Testis (tissue), 3 donors: ENCODE data around the gene C13orf46. TPM values are rescaled to one million over a fixed set of nuclear protein-coding genes. Genes with fewer than 3 reads are reported as not detected.

Experiments
- DNase-seq: peaks from one replicate; pipeline ENCODE4 v3.0.0-alpha.2; 2019
- H3K27ac ChIP-seq, 2 donors: fragments of 200-600 bp; sonication (generic); one replicate each; pipeline ENCODE4 v1.5.1; 2019
- H3K27me3 ChIP-seq: fragments of 200-600 bp; sonication (generic); one replicate; pipeline ENCODE4 v1.5.1; 2019
- H3K36me3 ChIP-seq: fragments of 200-600 bp; sonication (generic); one replicate; pipeline ENCODE4 v1.5.1; 2017; ENCODE audit warnings: low read depth; ENCODE audit errors: missing control alignments
- H3K4me1 ChIP-seq: fragments of 200-600 bp; sonication (generic); one replicate; pipeline ENCODE4 v1.5.1; 2019
- H3K4me3 ChIP-seq, 2 donors: fragments of 200-600 bp; sonication (generic); one replicate each; pipeline ENCODE4 v1.5.1; 2017 to 2019
- H3K9me3 ChIP-seq: fragments of 200-600 bp; sonication (generic); one replicate; pipeline ENCODE4 v1.5.1; 2017
- CTCF ChIP-seq, 3 experiments: fragments of 450-650 bp in 2 of 3; fragments of 200-600 bp in 1 of 3; sonication (generic) in 1 of 3; IDR thresholded peaks; one replicate each; pipeline ENCODE4 v1.5.1; 2016 to 2019; ENCODE audit warnings: antibody characterized with exemption in 3 of 3, mild to moderate bottlenecking in 2 of 3, moderate library complexity in 1 of 3
- POLR2A ChIP-seq: fragments of 450-650 bp; IDR thresholded peaks from one replicate; pipeline ENCODE4 v1.6.1; 2017; ENCODE audit warnings: antibody characterized with exemption, mild to moderate bottlenecking, moderate library complexity
- WGBS, 2 donors: methylation state at CpG; one replicate each; pipeline ENCODE4 v1.1.5; 2018; 5-methylcytosine and 5-hydroxymethylcytosine counted together
- intact Hi-C: fragments of 100-400 bp; cut with DNase I; formaldehyde crosslinking; loops from one replicate; pipeline ENCODE4 v1.15.1; 2023; ENCODE audit warnings: low total_unique reads
- polyA plus RNA-seq: library from polyadenylated mRNA; stranded (reverse); fragments of 350-450 nt; fragmentation: Illumina TruSeq; extraction: RNeasy Lipid Tissue Mini Kit (QIAGEN cat#74804); gene quantifications from one replicate; pipeline ENCODE4 v1.2.3, GENCODE V29; 2014; ENCODE audit warnings: low read depth, low replicate concordance; ENCODE audit not compliant: insufficient read depth
- total RNA-seq, 2 donors: library from RNA; depleted of rRNA; stranded (reverse); fragments of >200 nt; gene quantifications; one replicate each; pipeline ENCODE4 v1.2.3, GENCODE V29; 2016

The C13orf46 gene
- total and polyA plus RNA-seq, 3 donors from 2014 or later = 2.9 to 28.4 (median 5.5) TPM

- 89% methylated on average over 30 to 32 of the region's 37 CpGs for WGBS, 2 donors
- no peaks in the 10 kb centered on the region for H3K36me3 ChIP-seq
- no peak for TF ChIP-seq POLR2A
- TF ChIP-seq CTCF (IDR thresholded peaks at IDR 0.05) = no peak
These were observed 36.7 kb upstream of the C13orf46 start for GRCh38 chr13:114010401-114011101.

GRCh38 chr13:114009590-114010400 lies 35.9 kb upstream of the C13orf46 start:
- H3K27me3 ChIP-seq = no peaks in the 10 kb centered on the region
- WGBS, 2 donors = 93 to 95% methylated on average over 24 to 28 of the region's 31 CpGs
- no peaks in the 10 kb centered on the region for H3K4me1 ChIP-seq
- TF ChIP-seq CTCF (IDR thresholded peaks at IDR 0.05) = no peak
- no peak for TF ChIP-seq POLR2A
- no peak overlapping the region for H3K27ac ChIP-seq
- no peak for DNase-seq
- intact Hi-C loops = no loop called here
- H3K36me3 ChIP-seq = no peaks in the 10 kb centered on the region
- no peaks in the 10 kb centered on the region for H3K9me3 ChIP-seq
- H3K4me3 ChIP-seq = no peak overlapping the region

More at GRCh38 chr13:114010401-114011101, 36.7 kb upstream of the C13orf46 start:
- DNase-seq = no peak
- intact Hi-C loops = no loop called here
- no peak overlapping the region for H3K27ac ChIP-seq
- no peaks in the 10 kb centered on the region for H3K9me3 ChIP-seq
- no peaks in the 10 kb centered on the region for H3K27me3 ChIP-seq
- no peaks in the 10 kb centered on the region for H3K4me1 ChIP-seq
- H3K4me3 ChIP-seq = no peak overlapping the region

DNA sequence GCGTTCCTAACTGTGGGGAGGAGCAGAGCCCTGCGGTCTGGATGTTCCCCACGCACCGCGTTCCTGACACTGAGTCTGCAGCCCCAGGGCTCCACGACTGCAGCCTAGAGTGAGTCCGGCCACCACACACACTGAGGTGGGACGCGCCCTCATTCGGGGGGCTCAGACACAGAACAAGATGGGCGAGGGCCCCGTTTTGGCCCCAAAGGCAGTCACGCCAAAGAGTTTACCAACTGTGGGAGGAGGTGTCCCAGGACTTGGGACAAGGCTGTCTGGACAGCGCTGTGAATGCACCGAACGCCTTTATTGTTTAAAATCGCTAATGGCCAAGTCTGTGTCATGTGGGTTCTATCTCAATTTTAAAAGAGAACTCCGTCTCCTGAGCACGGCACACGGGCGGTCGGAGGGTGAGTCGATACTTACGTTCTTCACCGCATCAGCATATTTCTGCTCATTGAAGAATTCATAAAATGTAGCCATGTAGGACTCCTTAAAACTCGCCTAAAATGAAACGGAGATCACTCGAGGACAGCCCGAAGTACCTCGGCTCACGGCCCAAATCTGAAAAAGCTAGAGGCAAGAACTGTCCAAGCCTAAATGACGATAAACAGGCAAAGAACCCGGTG lies 35.2 kb upstream of the C13orf46 start:
- no peak overlapping the region for H3K27ac ChIP-seq
- H3K36me3 ChIP-seq = no peaks in the 10 kb centered on the region
- H3K9me3 ChIP-seq = no peaks in the 10 kb centered on the region
- no peaks in the 10 kb centered on the region for H3K27me3 ChIP-seq
- no peak overlapping the region for H3K4me3 ChIP-seq
- intact Hi-C loops = no loop called here
- TF ChIP-seq POLR2A (no peak), CTCF (IDR thresholded peaks at IDR 0.05) (no peak)
- WGBS, 2 donors = 89 to 91% methylated on average over 20 to 33 of the region's 33 CpGs
- H3K4me1 ChIP-seq = no peaks in the 10 kb centered on the region
- DNase-seq = no peak

DNA sequence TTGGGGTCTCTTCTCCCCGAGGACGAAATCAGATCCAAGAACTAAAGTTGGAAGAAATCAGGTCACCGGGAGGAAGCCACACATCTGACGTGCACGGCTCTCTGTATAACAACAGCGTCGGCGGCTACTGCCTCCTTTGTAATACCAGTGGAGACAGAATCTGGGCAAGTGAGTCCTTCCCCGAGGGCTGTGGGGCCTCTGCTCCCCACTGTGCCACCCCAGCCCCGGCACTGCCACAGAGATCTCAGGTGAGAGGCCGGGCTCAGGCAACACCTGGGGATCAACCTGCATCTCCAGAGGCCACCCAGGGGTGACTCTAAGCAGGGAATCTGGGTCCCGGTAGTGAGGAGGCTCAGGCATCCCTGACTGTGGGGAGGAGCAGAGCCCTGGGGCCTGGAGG lies 33.7 kb upstream of the C13orf46 start:
- intact Hi-C loops = no loop called here
- Histone ChIP-seq H3K9me3 (no peaks in the 10 kb centered on the region), H3K4me1 (no peaks in the 10 kb centered on the region), H3K36me3 (no peaks in the 10 kb centered on the region), H3K27ac (no peak overlapping the region), H3K27me3 (no peaks in the 10 kb centered on the region), H3K4me3 (no peak overlapping the region)
- TF ChIP-seq POLR2A = no peak
- no peak for TF ChIP-seq CTCF (IDR thresholded peaks at IDR 0.05)
- DNase-seq = no peak
- WGBS, 2 donors = 91 to 95% methylated on average over 5 to 12 of the region's 12 CpGs
